HCT116 (cell line): Measurements from ENCODE around the gene PTPN4. TPM values are rescaled to one million over a fixed set of nuclear protein-coding genes. Genes with fewer than 3 reads are reported as not detected.

ENCODE experiments used
- ATAC-seq: fragments of 200-7000 bp; cut with Tn5 transposase; 2 replicates; pipeline ENCODE4 v1.9.1; 2020; ENCODE audit warnings: mild to moderate bottlenecking, moderate library complexity
- BruUV-seq: library from RNA; stranded (reverse); fragments of 400-500 nt; replicated peaks from 2 replicates; lab custom pipeline; 2021; lab: Mats Ljungman, UMichigan
- CTCF ChIA-PET: fragments of 300-600 bp; sonication (Branson Sonifier 250); formaldehyde crosslinking; loops from one replicate; lab custom pipeline; 2021; ENCODE audit warnings: antibody characterized with exemption; lab: Charles Lee
- POLR2A ChIA-PET: fragments of 300-600, 350-600 bp; sonication (Branson Sonifier 250); formaldehyde crosslinking; loops from one replicate; lab custom pipeline; 2021; ENCODE audit warnings: antibody characterized with exemption; lab: Charles Lee
- RAD21 ChIA-PET, 2 experiments: fragments of 300-600 bp; sonication (Branson Sonifier 250); formaldehyde crosslinking; loops; one replicate each; lab custom pipeline; 2023; ENCODE audit warnings: low total read pairs in 2 of 2; ENCODE audit not compliant: uncharacterized antibody in 2 of 2, unreplicated experiment in 2 of 2, low non-redundant PET in 1 of 2; lab: Charles Lee
- DNase-seq: peaks from one replicate; pipeline ENCODE4 v3.0.0-alpha.2; 2010; ENCODE audit warnings: low read depth, low spot score
- H2AFZ ChIP-seq: fragments of 200-600 bp; shearing (Covaris generic), sonication (generic); 2 replicates; pipeline ENCODE4 v1.6.1; 2017; ENCODE audit warnings: low read depth, mixed run types, mixed read lengths, antibody characterized with exemption, low read length; ENCODE audit not compliant: poor library complexity, severe bottlenecking
- H3K27ac ChIP-seq: 2 replicates; pipeline ENCODE4 v1.5.1; 2012; ENCODE audit warnings: low read depth, low read length
- H3K27me3 ChIP-seq: fragments of 200-600 bp; sonication (generic); 2 replicates; pipeline ENCODE4 v1.6.1; 2016; ENCODE audit warnings: mixed run types, low read length, mixed read lengths; ENCODE audit not compliant: insufficient read depth
- H3K36me3 ChIP-seq, 2 experiments: fragments of 200-500 bp in 1 of 2; fragments of 200-600 bp in 1 of 2; sonication (Bioruptor generic) in 1 of 2; sonication (generic) in 1 of 2; 2 replicates each; pipeline versions ENCODE4 v1.5.1 to v1.6.1; 2014 to 2016; ENCODE audit warnings: low read length in 2 of 2, inconsistent platforms in 1 of 2, mixed read lengths in 1 of 2, mixed run types in 1 of 2; ENCODE audit not compliant: insufficient read depth in 2 of 2, control insufficient read depth in 1 of 2
- H3K4me1 ChIP-seq, 2 experiments: fragments of 200-600 bp in 1 of 2; sonication (generic) in 1 of 2; 2 replicates each; pipeline versions ENCODE4 v1.5.1 to v1.6.1; 2012 to 2017; ENCODE audit warnings: low read length in 2 of 2, inconsistent platforms in 1 of 2, mild to moderate bottlenecking in 1 of 2, mixed read lengths in 1 of 2, mixed run types in 1 of 2, moderate library complexity in 1 of 2; ENCODE audit not compliant: insufficient read depth in 2 of 2, control insufficient read depth in 1 of 2
- H3K4me2 ChIP-seq: fragments of 200-600 bp; sonication (generic); 2 replicates; pipeline ENCODE4 v1.6.1; 2017; ENCODE audit warnings: mixed run types, low read length, mixed read lengths
- H3K4me3 ChIP-seq, 2 experiments: fragments of 200-600 bp in 1 of 2; sonication (generic) in 1 of 2; replicated peaks in 1 of 2; 2 replicates each; pipeline ENCODE4 v1.5.1; 2011 to 2016; ENCODE audit warnings: low read length in 2 of 2, control low read depth in 1 of 2, low read depth in 1 of 2, mild to moderate bottlenecking in 1 of 2, mixed read lengths in 1 of 2, mixed run types in 1 of 2
- H3K79me2 ChIP-seq: fragments of 200-600 bp; sonication (generic); 2 replicates; pipeline ENCODE4 v1.6.1; 2017; ENCODE audit warnings: mild to moderate bottlenecking, mixed run types, low read length, moderate library complexity, mixed read lengths; ENCODE audit not compliant: insufficient read depth
- H3K9ac ChIP-seq: fragments of 200-600 bp; sonication (generic); 2 replicates; pipeline ENCODE4 v1.6.1; 2016; ENCODE audit warnings: low read length, mixed read lengths
- H3K9me2 ChIP-seq: fragments of 200-600 bp; sonication (generic), shearing (Covaris generic); 2 replicates; pipeline ENCODE4 v1.6.1; 2017; ENCODE audit warnings: mixed run types, mild to moderate bottlenecking, moderate library complexity; ENCODE audit not compliant: insufficient read depth
- H3K9me3 ChIP-seq, 2 experiments: fragments of 200-500 bp in 1 of 2; fragments of 200-600 bp in 1 of 2; sonication (Bioruptor generic) in 1 of 2; sonication (generic) in 1 of 2; 2 replicates each; pipeline ENCODE4 v1.6.1; 2014 to 2017; ENCODE audit warnings: low read length in 2 of 2, mixed read lengths in 2 of 2, inconsistent platforms in 1 of 2, low read depth in 1 of 2, mild to moderate bottlenecking in 1 of 2, mixed run types in 1 of 2, moderate library complexity in 1 of 2; ENCODE audit not compliant: control insufficient read depth in 1 of 2, insufficient read depth in 1 of 2
- H4K20me1 ChIP-seq: fragments of 200-600 bp; sonication (generic), shearing (Covaris generic); 2 replicates; pipeline ENCODE4 v1.6.1; 2017; ENCODE audit warnings: mixed run types, mild to moderate bottlenecking, moderate library complexity; ENCODE audit not compliant: insufficient read depth
- ATF3 ChIP-seq: IDR thresholded peaks from 2 replicates; pipeline ENCODE4 v1.6.1; 2012
- CEBPB ChIP-seq: IDR thresholded peaks from 2 replicates; pipeline ENCODE4 v1.6.1; 2012; ENCODE audit warnings: low read depth
- CTCF ChIP-seq, 3 experiments: fragments of 200-600 bp in 1 of 3; sonication (generic) in 1 of 3; IDR thresholded peaks in 2 of 3; conservative IDR thresholded peaks in 1 of 3; 2 replicates each; pipeline ENCODE4 v1.5.1; 2012 to 2017; ENCODE audit warnings: low read depth in 2 of 3, low read length in 2 of 3, antibody characterized with exemption in 1 of 3, borderline replicate concordance in 1 of 3, control low read depth in 1 of 3, mild to moderate bottlenecking in 1 of 3, mixed read lengths in 1 of 3, mixed run types in 1 of 3, moderate library complexity in 1 of 3; ENCODE audit not compliant: insufficient read depth in 1 of 3
- EZH2phosphoT487 ChIP-seq: fragments of 200-600 bp; IDR thresholded peaks from 2 replicates; pipeline ENCODE4 v1.6.1; 2018; ENCODE audit warnings: antibody characterized with exemption, borderline replicate concordance
- FOSL1 ChIP-seq: IDR thresholded peaks from 2 replicates; pipeline ENCODE4 v1.6.1; 2012; ENCODE audit warnings: low read depth
- JUND ChIP-seq: IDR thresholded peaks from 2 replicates; pipeline ENCODE4 v1.6.1; 2012
- POLR2A ChIP-seq: IDR thresholded peaks from 2 replicates; pipeline ENCODE4 v1.7.0; 2011; ENCODE audit warnings: borderline replicate concordance; ENCODE audit not compliant: insufficient read depth, insufficient read length; ENCODE audit errors: extremely low read depth
- POLR2AphosphoS5 ChIP-seq: IDR thresholded peaks from 2 replicates; pipeline ENCODE4 v1.6.1; 2011; ENCODE audit warnings: mild to moderate bottlenecking, low read depth, low read length, moderate library complexity
- REST ChIP-seq: IDR thresholded peaks from 2 replicates; pipeline ENCODE4 v1.6.1; 2012; ENCODE audit warnings: low read depth
- SIN3A ChIP-seq: IDR thresholded peaks from 2 replicates; pipeline ENCODE4 v1.6.1; 2012; ENCODE audit warnings: low read depth
- TCF7L2 ChIP-seq: IDR thresholded peaks from 2 replicates; pipeline ENCODE4 v1.7.0; 2011; ENCODE audit warnings: borderline replicate concordance, inconsistent platforms; ENCODE audit not compliant: insufficient read depth, insufficient read length; ENCODE audit errors: extremely low read depth
- YY1 ChIP-seq: IDR thresholded peaks from 2 replicates; pipeline ENCODE4 v1.6.1; 2011; ENCODE audit warnings: low read length, low read depth, moderate library complexity, mild to moderate bottlenecking; ENCODE audit not compliant: insufficient replicate concordance; ENCODE audit errors: extremely low read depth
- ZBTB33 ChIP-seq: IDR thresholded peaks from 2 replicates; pipeline ENCODE4 v1.6.1; 2011; ENCODE audit warnings: mild to moderate bottlenecking, low read length, moderate library complexity; ENCODE audit not compliant: insufficient replicate concordance; ENCODE audit errors: extremely low read depth
- intact Hi-C: fragments of 100-400 bp; cut with micrococcal nuclease; formaldehyde crosslinking; loops from 2 replicates; pipeline ENCODE4 v1.10.0; 2022
- total RNA-seq: library from RNA; stranded (reverse); gene quantifications from one replicate; pipeline ENCODE4 v1.2.1, GENCODE V29; 2021; ENCODE audit not compliant: unreplicated experiment

PTPN4 gene
- total RNA-seq, 1 experiment from 2014 or later: 38.4 TPM

- ATAC-seq: no peak
- no peak for TF ChIP-seq POLR2A
- TF ChIP-seq JUND: no peak
- TF ChIP-seq YY1: no peak
- no peak for TF ChIP-seq POLR2AphosphoS5
- no peak for TF ChIP-seq EZH2phosphoT487
- TF ChIP-seq SIN3A: no peak
- TF ChIP-seq CTCF (IDR thresholded peaks at IDR 0.05 in 2 of 3, conservative IDR thresholded peaks at IDR 0.05 in 1 of 3; ENCODE audit: borderline replicate concordance in 1 of 3, insufficient read depth in 1 of 3, low read depth in 2 of 3, low read length in 2 of 3): no peak
- TF ChIP-seq FOSL1: no peak
- no peak for TF ChIP-seq ZBTB33
- no peak for TF ChIP-seq REST
- no peak for TF ChIP-seq CEBPB
- no peak for TF ChIP-seq TCF7L2
- TF ChIP-seq ATF3: no peak
- no peak overlapping the region for H3K4me2 ChIP-seq
- no peaks in the 10 kb centered on the region for H3K79me2 ChIP-seq
- H3K27ac ChIP-seq: no peak overlapping the region
- no peak for DNase-seq
- H3K9me3 ChIP-seq: no peaks in the 10 kb centered on the region
- intact Hi-C loops: no loop called here
- H4K20me1 ChIP-seq: no peaks in the 10 kb centered on the region
- 0 out of 4 replicates have a peak, but pooled peaks cover 0 to 3% of the 10 kb centered on the region in 2 experiments for H3K4me1 ChIP-seq
- no peaks in the 10 kb centered on the region for H3K9me2 ChIP-seq
- ChIA-PET RAD21 (no interaction called here), CTCF (no interaction called here), POLR2A (no interaction called here)
- H2AFZ ChIP-seq: no peak overlapping the region
- no TSS peak for BruUV-seq
- no peaks in the 10 kb centered on the region for H3K36me3 ChIP-seq
- H3K9ac ChIP-seq: no peak overlapping the region
- no peak overlapping the region for H3K4me3 ChIP-seq
- no peaks in the 10 kb centered on the region for H3K27me3 ChIP-seq
Observed at GRCh38 chr2:119879502-119879901, 119.8 kb downstream of the PTPN4 start.
